ENCODE data around the gene RPUSD4.

DNA sequence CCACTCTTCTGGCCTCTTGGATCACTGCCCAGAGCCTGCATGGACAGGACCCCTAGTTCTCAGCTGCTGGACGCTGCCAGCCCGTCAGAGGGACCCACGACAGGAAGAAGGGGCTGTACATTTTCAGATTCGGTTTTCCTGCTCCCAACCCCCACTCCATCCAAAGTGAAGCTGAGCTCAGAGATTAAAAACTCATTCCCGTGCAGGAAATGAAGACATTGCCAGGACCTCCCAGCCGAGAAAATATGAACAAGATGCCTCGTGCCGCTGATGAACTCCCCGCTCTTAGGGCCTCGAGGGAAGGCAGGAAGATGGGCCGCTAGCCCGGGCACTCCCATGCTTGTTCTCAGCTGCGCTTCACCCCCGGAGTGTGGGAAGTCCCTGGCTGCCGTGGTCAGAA is 36.1 kb downstream of the RPUSD4 start:
- no peak for TF ChIP-seq NFRKB (IDR thresholded peaks at IDR 0.05)
- TF ChIP-seq ARNT (IDR thresholded peaks at IDR 0.05) = no peak
- no peak for TF ChIP-seq ZNF384 (IDR thresholded peaks at IDR 0.05)
- TF ChIP-seq FOXA1 (IDR thresholded peaks at IDR 0.05) = no peak
